Measurements from ENCODE around the gene MYL6B. TPM values are rescaled to one million over a fixed set of nuclear protein-coding genes. Genes with fewer than 3 reads are reported as not detected.
A peak's percentile ranks its signal among the peaks of the same experiment; 100 is the strongest.

The MYL6B gene
- polyA plus RNA-seq, 2 of the 4 experiments (the other 2 are of a cell fraction) = 67.0 to 83.9 TPM

GRCh38 chr12:56119361-56119796 lies 33.0 kb upstream of the MYL6B start (continued):
- TF ChIP-seq FOSL2 (IDR thresholded peaks at IDR 0.05) (no peak), FOSL2 (CRISPR knock-in tag; IDR thresholded peaks at IDR 0.05) (no peak), ATOH8 (CRISPR knock-in tag; IDR thresholded peaks at IDR 0.05; ENCODE audit: low read depth) (no peak), NFE2L2 (conservative IDR thresholded peaks at IDR 0.05; ENCODE audit: low read length) (no peak), FOSB (CRISPR knock-in tag; IDR thresholded peaks at IDR 0.05) (no peak), CBX2 (IDR thresholded peaks at IDR 0.05; ENCODE audit: borderline replicate concordance, low read depth) (no peak), EP300 (IDR thresholded peaks at IDR 0.05) (no peak), HDAC2 (IDR thresholded peaks at IDR 0.05) (no peak), ESRRA (IDR thresholded peaks at IDR 0.05; ENCODE audit: borderline replicate concordance, low read length) (no peak), HEYL (CRISPR knock-in tag; IDR thresholded peaks at IDR 0.05) (no peak), BCL3 (IDR thresholded peaks at IDR 0.05) (no peak), ZNF302 (CRISPR knock-in tag; IDR thresholded peaks at IDR 0.05) (no peak), MAZ (IDR thresholded peaks at IDR 0.05; ENCODE audit: borderline replicate concordance, low read depth, low read length) (no peak), BHLHE40 (IDR thresholded peaks at IDR 0.05; ENCODE audit: low read depth, low read length) (no peak), JUNB (IDR thresholded peaks at IDR 0.05) (no peak), GATA3 (IDR thresholded peaks at IDR 0.05; ENCODE audit: borderline replicate concordance) (no peak), MAFK (IDR thresholded peaks at IDR 0.05; ENCODE audit: partially characterized antibody) (no peak), RFX5 (IDR thresholded peaks at IDR 0.05) (no peak), RCOR1 (IDR thresholded peaks at IDR 0.05; ENCODE audit: low read depth, low read length) (no peak), MYC (IDR thresholded peaks at IDR 0.05; ENCODE audit: borderline replicate concordance, low read length) (peak; percentile 98), HOXB5 (CRISPR knock-in tag; IDR thresholded peaks at IDR 0.05) (no peak), NR3C1 (IDR thresholded peaks at IDR 0.05) (no peak), HOXA7 (CRISPR knock-in tag; IDR thresholded peaks at IDR 0.05) (no peak), NPAS2 (CRISPR knock-in tag; IDR thresholded peaks at IDR 0.05; ENCODE audit: borderline replicate concordance) (no peak), JUN (IDR thresholded peaks at IDR 0.05) (no peak)
- TF ChIP-seq, protein P1, sequence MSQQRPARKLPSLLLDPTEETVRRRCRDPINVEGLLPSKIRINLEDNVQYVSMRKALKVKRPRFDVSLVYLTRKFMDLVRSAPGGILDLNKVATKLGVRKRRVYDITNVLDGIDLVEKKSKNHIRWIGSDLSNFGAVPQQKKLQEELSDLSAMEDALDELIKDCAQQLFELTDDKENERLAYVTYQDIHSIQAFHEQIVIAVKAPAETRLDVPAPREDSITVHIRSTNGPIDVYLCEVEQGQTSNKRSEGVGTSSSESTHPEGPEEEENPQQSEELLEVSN (IDR thresholded peaks at IDR 0.05; ENCODE audit: borderline replicate concordance, low read depth) = no peak

DNA sequence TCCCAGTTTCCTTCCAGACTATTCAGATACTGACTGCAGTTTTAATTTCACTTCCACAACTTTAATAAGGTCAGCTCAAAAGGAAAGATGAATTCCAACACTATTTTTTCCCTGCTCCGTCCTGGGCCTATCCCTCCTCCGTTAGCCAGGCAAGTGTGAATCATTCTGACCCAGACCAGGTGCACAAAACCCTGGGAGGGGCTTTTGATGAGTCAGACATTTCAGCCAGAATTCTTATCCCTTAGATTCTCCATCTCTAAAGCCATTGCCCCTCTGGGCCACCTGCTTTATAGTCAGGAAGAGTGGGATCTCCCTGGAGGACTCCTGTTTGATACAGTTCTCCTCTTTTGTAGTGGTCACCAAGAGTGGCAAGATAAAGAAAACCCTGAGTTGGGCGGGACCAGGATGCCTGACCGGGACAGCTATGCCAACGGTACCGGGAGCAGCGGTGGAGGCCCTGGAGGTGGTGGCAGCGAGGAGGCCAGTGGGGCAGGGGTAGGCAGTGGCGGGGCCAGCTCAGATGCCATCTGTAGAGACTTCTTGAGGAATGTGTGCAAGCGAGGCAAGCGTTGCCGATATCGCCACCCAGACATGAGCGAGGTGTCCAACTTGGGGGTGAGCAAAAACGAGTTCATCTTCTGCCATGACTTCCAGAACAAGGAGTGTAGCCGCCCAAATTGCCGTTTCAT lies 32.1 kb upstream of the MYL6B start:
- H3K4me2 ChIP-seq = peak overlapping the region; percentile 95
- no peak for TF ChIP-seq CEBPB (IDR thresholded peaks at IDR 0.05)
- no peak for TF ChIP-seq NR3C1 (IDR thresholded peaks at IDR 0.05)
- TF ChIP-seq EHF (CRISPR knock-in tag; IDR thresholded peaks at IDR 0.05) = no peak
- no peak for TF ChIP-seq KDM1A (IDR thresholded peaks at IDR 0.05; ENCODE audit: low read depth)
- no peak for TF ChIP-seq MAX (IDR thresholded peaks at IDR 0.05)
- TF ChIP-seq HOXA7 (CRISPR knock-in tag; IDR thresholded peaks at IDR 0.05) = no peak

More for the DNA sequence above, 32.1 kb upstream of the MYL6B start:
- WGBS (ENCODE audit: missing lambda C conversion rate) = 92% methylated on average over 17 of the region's 17 CpGs
- Histone ChIP-seq H3K9me3 (no peaks in the 10 kb centered on the region), H3K4me3 (no peak overlapping the region), H3K27ac (peak overlapping the region; percentile 58 to 91; a peak in 4 of 6 replicates), H3K4me1 (peaks cover 16% of the 10 kb centered on the region)
- CTCF ChIA-PET = interaction anchor here (0.5 to 15.7 kb wide), 37 partner anchors 7 to 381 kb away, joined by 3 to 204 read pairs (median 4); partner anchors contain the start of genes ANKRD52, COQ10A, ERBB3 and ESYT1
- ATAC-seq = no peak
- POLR2A ChIA-PET = interaction anchor here (3.4 to 5.5 kb wide), 3 partner anchors 8 to 69 kb away, joined by 36 to 77 read pairs (median 40); partner anchors contain the start of genes ESYT1, PA2G4 and SMARCC2
- DNase-seq (ENCODE audit: low read depth in 1 of 2, low spot score in 1 of 2) = no peak
- FAIRE-seq = no peak
